GM21529 (cell line): ENCODE results near the gene GCM1.

Experiments
- ATAC-seq: cut with Tn5 transposase; IDR thresholded peaks from one replicate; pipeline ENCODE4 v1.9.1; 2021; ENCODE audit not compliant: unreplicated experiment

GCM1 gene

GRCh38 chr6:53152576-53152975 lies 3.9 kb upstream of the GCM1 start:
- no peak for ATAC-seq

GRCh38 chr6:53151676-53152075 lies 3.0 kb upstream of the GCM1 start:
- ATAC-seq, result peak; percentile 66

GRCh38 chr6:53144802-53145201 lies 3.8 kb downstream of the GCM1 start:
- ATAC-seq, result no peak

GRCh38 chr6:53143710-53144109 lies 4.9 kb downstream of the GCM1 start:
- ATAC-seq, result no peak

- no peak for ATAC-seq
Observed at GRCh38 chr6:53142810-53143209, 5.8 kb downstream of the GCM1 start.

- ATAC-seq, result no peak
Observed at GRCh38 chr6:53139841-53140413, 8.7 kb downstream of the GCM1 start.

GRCh38 chr6:53136000-53136609 lies 12.5 kb downstream of the GCM1 start:
- no peak for ATAC-seq

GRCh38 chr6:53134601-53135235 lies 13.9 kb downstream of the GCM1 start:
- ATAC-seq, result no peak

GRCh38 chr6:53133961-53134360 lies 14.7 kb downstream of the GCM1 start:
- no peak for ATAC-seq

- no peak for ATAC-seq
Observed at GRCh38 chr6:53130569-53131290, 17.9 kb downstream of the GCM1 start.

GRCh38 chr6:53128842-53129241 lies 19.8 kb downstream of the GCM1 start:
- ATAC-seq, result no peak

- no peak for ATAC-seq
Observed at GRCh38 chr6:53125276-53125675, 23.4 kb downstream of the GCM1 start.

GRCh38 chr6:53124131-53124800 lies 24.4 kb downstream of the GCM1 start:
- ATAC-seq, result no peak

- no peak for ATAC-seq
Observed at GRCh38 chr6:53119772-53120409, 28.8 kb downstream of the GCM1 start.

GRCh38 chr6:53119349-53119748 lies 29.3 kb downstream of the GCM1 start:
- ATAC-seq, result no peak

GRCh38 chr6:53115741-53116140 lies 32.9 kb downstream of the GCM1 start:
- ATAC-seq, result no peak

- ATAC-seq, result no peak
Observed at GRCh38 chr6:53115113-53115512, 33.5 kb downstream of the GCM1 start.

- no peak for ATAC-seq
Observed at GRCh38 chr6:53113742-53114141, 34.9 kb downstream of the GCM1 start.

GRCh38 chr6:53112871-53113270 lies 35.8 kb downstream of the GCM1 start:
- ATAC-seq, result no peak

GRCh38 chr6:53112404-53112803 lies 36.2 kb downstream of the GCM1 start:
- no peak for ATAC-seq

GRCh38 chr6:53111865-53112264 lies 36.8 kb downstream of the GCM1 start:
- ATAC-seq, result no peak
